Measurements from ENCODE around the gene CAPS. TPM values are rescaled to one million over a fixed set of nuclear protein-coding genes. Genes with fewer than 3 reads are reported as not detected.
A peak's percentile ranks its signal among the peaks of the same experiment; 100 is the strongest.

Gene CAPS
- total RNA-seq, 2 donors from 2014 or later: 9.3 to 15.0 TPM

- peaks cover 16% of the 10 kb centered on the region for H3K36me3 ChIP-seq
- peak overlapping the region in 1 of 2 donors; percentile 40 for H3K9ac ChIP-seq (ENCODE audit: low read depth in 2 of 2, low read length in 2 of 2)
- no peak overlapping the region for H3K4me3 ChIP-seq
- intact Hi-C loops (cut with DNase I): no loop called here
- H3K27ac ChIP-seq: peak overlapping the region; percentile 30
- H3K9me3 ChIP-seq: no peaks in the 10 kb centered on the region
- TF ChIP-seq, protein P1, sequence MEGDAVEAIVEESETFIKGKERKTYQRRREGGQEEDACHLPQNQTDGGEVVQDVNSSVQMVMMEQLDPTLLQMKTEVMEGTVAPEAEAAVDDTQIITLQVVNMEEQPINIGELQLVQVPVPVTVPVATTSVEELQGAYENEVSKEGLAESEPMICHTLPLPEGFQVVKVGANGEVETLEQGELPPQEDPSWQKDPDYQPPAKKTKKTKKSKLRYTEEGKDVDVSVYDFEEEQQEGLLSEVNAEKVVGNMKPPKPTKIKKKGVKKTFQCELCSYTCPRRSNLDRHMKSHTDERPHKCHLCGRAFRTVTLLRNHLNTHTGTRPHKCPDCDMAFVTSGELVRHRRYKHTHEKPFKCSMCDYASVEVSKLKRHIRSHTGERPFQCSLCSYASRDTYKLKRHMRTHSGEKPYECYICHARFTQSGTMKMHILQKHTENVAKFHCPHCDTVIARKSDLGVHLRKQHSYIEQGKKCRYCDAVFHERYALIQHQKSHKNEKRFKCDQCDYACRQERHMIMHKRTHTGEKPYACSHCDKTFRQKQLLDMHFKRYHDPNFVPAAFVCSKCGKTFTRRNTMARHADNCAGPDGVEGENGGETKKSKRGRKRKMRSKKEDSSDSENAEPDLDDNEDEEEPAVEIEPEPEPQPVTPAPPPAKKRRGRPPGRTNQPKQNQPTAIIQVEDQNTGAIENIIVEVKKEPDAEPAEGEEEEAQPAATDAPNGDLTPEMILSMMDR (IDR thresholded peaks at IDR 0.05): no peak
- no peaks in the 10 kb centered on the region for H3K27me3 ChIP-seq
- DNase-seq: peak; percentile 56
- no peaks in the 10 kb centered on the region for H3K4me1 ChIP-seq
Observed at GRCh38 chr19:5925830-5926427, 11.9 kb downstream of the CAPS start.

GRCh38 chr19:5926641-5927440 is 12.8 kb downstream of the CAPS start:
- no peaks in the 10 kb centered on the region for H3K4me1 ChIP-seq
- H3K27me3 ChIP-seq: no peaks in the 10 kb centered on the region
- H3K27ac ChIP-seq: peak overlapping the region; percentile 30
- intact Hi-C loops (cut with DNase I): no loop called here
- no peak for DNase-seq
- H3K9me3 ChIP-seq: no peaks in the 10 kb centered on the region
- no peak overlapping the region for H3K9ac ChIP-seq (ENCODE audit: low read depth in 2 of 2, low read length in 2 of 2)
- TF ChIP-seq, protein P1 (IDR thresholded peaks at IDR 0.05): no peak
- H3K4me3 ChIP-seq: no peak overlapping the region
- H3K36me3 ChIP-seq: peaks cover 16% of the 10 kb centered on the region

DNA sequence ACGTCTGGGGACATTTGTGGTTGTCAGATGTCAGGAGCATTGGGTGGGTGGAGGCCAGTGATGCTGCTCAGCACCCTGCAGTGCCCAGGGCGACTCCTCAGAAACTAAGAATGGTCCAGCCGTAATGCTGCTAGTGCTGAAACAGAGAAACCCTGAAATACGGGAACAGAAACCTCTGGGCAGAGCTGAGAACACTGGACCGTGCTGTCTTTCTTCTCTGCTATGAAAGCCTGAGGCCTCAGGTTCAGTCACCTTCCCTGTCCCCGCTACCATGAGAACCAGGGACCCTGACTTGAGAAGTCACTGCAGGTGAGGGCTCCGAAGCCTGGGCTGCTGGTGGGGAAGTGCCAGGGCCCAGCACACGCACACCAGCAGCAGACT is 13.4 kb downstream of the CAPS start:
- H3K9me3 ChIP-seq: no peaks in the 10 kb centered on the region
- intact Hi-C loops (cut with DNase I): no loop called here
- no peaks in the 10 kb centered on the region for H3K4me1 ChIP-seq
- no peak overlapping the region for H3K27ac ChIP-seq
- no peaks in the 10 kb centered on the region for H3K27me3 ChIP-seq
- H3K9ac ChIP-seq (ENCODE audit: low read depth in 2 of 2, low read length in 2 of 2): peak overlapping the region in 1 of 2 donors; percentile 10
- no peak overlapping the region for H3K4me3 ChIP-seq
- H3K36me3 ChIP-seq: peaks cover 16% of the 10 kb centered on the region
- no peak for DNase-seq
- TF ChIP-seq, protein P1 (IDR thresholded peaks at IDR 0.05): no peak

GRCh38 chr19:5929179-5929578 is 15.1 kb downstream of the CAPS start:
- H3K27me3 ChIP-seq: no peaks in the 10 kb centered on the region
- no peak overlapping the region for H3K9ac ChIP-seq (ENCODE audit: low read depth in 2 of 2, low read length in 2 of 2)
- intact Hi-C loops (cut with DNase I): no loop called here
- H3K4me3 ChIP-seq: no peak overlapping the region
- TF ChIP-seq, protein P1 (IDR thresholded peaks at IDR 0.05): no peak
- H3K4me1 ChIP-seq: no peaks in the 10 kb centered on the region
- no peaks in the 10 kb centered on the region for H3K9me3 ChIP-seq
- H3K27ac ChIP-seq: no peak overlapping the region
- H3K36me3 ChIP-seq: peaks cover 3% of the 10 kb centered on the region
- DNase-seq: no peak

GRCh38 chr19:5929625-5930024 is 15.6 kb downstream of the CAPS start:
- no peaks in the 10 kb centered on the region for H3K36me3 ChIP-seq
- TF ChIP-seq, protein P1 (IDR thresholded peaks at IDR 0.05): no peak
- DNase-seq: no peak
- no peaks in the 10 kb centered on the region for H3K4me1 ChIP-seq
- no peak overlapping the region for H3K4me3 ChIP-seq
- no peaks in the 10 kb centered on the region for H3K27me3 ChIP-seq
- H3K27ac ChIP-seq: no peak overlapping the region
- no peaks in the 10 kb centered on the region for H3K9me3 ChIP-seq
- intact Hi-C loops (cut with DNase I): no loop called here
- no peak overlapping the region for H3K9ac ChIP-seq (ENCODE audit: low read depth in 2 of 2, low read length in 2 of 2)
